ENCODE results near the gene EIF2B5. TPM values are rescaled to one million over a fixed set of nuclear protein-coding genes. Genes with fewer than 3 reads are reported as not detected.
A peak's percentile ranks its signal among the peaks of the same experiment; 100 is the strongest.

Gene EIF2B5
- total and polyA plus RNA-seq, 9 of the 15 experiments (the other 6 are each of a cell fraction or from before 2014, with no cell fraction given) = 19.1 to 92.4 (median 74.0) TPM

DNA sequence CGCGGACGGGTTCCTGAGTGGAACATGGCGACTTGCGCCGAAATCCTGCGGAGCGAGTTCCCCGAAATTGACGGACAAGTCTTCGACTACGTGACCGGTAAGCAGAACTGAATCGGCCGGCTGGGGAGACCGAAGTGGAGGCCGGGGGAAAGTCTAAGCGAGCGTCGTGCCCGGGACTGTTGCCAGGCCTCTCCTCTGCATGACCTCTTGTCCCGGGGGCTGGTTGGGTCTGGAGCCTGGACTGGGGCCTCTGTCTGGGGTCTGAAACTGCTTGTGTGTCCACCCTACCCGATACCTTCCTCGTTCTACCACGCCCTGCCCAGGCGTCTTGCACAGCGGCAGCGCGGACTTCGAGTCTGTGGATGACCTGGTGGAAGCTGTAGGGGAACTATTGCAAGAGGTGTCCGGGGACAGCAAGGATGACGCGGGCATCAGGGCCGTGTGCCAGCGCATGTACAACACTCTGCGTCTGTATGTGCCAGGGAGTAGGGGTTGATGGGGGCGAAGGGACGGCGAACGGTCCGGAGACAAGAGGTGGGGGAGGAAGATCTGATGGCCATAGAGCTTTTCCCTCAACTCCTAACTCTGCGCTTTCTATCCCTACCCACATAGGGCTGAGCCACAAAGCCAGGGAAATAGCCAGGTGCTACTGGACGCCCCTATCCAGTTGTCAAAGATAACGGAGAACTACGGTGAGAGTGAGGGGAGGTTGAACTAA is 51.2 kb downstream of the EIF2B5 start, which contains the start of gene ABCF3 (continued):
- TF ChIP-seq, protein P1, sequence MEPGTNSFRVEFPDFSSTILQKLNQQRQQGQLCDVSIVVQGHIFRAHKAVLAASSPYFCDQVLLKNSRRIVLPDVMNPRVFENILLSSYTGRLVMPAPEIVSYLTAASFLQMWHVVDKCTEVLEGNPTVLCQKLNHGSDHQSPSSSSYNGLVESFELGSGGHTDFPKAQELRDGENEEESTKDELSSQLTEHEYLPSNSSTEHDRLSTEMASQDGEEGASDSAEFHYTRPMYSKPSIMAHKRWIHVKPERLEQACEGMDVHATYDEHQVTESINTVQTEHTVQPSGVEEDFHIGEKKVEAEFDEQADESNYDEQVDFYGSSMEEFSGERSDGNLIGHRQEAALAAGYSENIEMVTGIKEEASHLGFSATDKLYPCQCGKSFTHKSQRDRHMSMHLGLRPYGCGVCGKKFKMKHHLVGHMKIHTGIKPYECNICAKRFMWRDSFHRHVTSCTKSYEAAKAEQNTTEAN (CRISPR knock-in tag; IDR thresholded peaks at IDR 0.05) = peak; percentile 84; the same call in 1 of the 2 replicates
- peak; percentile 66 for TF ChIP-seq RBFOX2 (IDR thresholded peaks at IDR 0.05; ENCODE audit: low read depth, low read length)
- TF ChIP-seq MYBL2 (IDR thresholded peaks at IDR 0.05; ENCODE audit: low read depth) = no peak
- no peak for TF ChIP-seq MYBL2 (CRISPR knock-in tag; IDR thresholded peaks at IDR 0.05; ENCODE audit: borderline replicate concordance)
- no peak for TF ChIP-seq ZNF57 (CRISPR knock-in tag; IDR thresholded peaks at IDR 0.05)
- TF ChIP-seq CCNT2 (IDR thresholded peaks at IDR 0.05; ENCODE audit: borderline replicate concordance, extremely low read depth, insufficient read length, low read depth, low read length) = no peak
- no peak for TF ChIP-seq NFE2L1 (tag; IDR thresholded peaks at IDR 0.05; ENCODE audit: borderline replicate concordance, low read depth)
- TF ChIP-seq, protein P2, sequence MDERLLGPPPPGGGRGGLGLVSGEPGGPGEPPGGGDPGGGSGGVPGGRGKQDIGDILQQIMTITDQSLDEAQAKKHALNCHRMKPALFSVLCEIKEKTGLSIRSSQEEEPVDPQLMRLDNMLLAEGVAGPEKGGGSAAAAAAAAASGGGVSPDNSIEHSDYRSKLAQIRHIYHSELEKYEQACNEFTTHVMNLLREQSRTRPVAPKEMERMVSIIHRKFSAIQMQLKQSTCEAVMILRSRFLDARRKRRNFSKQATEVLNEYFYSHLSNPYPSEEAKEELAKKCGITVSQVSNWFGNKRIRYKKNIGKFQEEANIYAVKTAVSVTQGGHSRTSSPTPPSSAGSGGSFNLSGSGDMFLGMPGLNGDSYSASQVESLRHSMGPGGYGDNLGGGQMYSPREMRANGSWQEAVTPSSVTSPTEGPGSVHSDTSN (CRISPR knock-in tag; IDR thresholded peaks at IDR 0.05; ENCODE audit: low read depth) = no peak
- TF ChIP-seq, protein P2 (tag; conservative IDR thresholded peaks at IDR 0.05; ENCODE audit: low read depth) = no peak
- TF ChIP-seq CBX3 (IDR thresholded peaks at IDR 0.05; ENCODE audit: borderline replicate concordance in 1 of 2, low read length in 2 of 2) = no peak
- no peak for TF ChIP-seq MYNN (IDR thresholded peaks at IDR 0.05)
- TF ChIP-seq MYNN (CRISPR knock-in tag; IDR thresholded peaks at IDR 0.05) = no peak
- no peak for TF ChIP-seq HDGF (IDR thresholded peaks at IDR 0.05)
- no peak for TF ChIP-seq ZNF174 (CRISPR knock-in tag; IDR thresholded peaks at IDR 0.05)
- TF ChIP-seq SUPT5H (IDR thresholded peaks at IDR 0.05) = peak; percentile 85
- TF ChIP-seq HDAC2 (IDR thresholded peaks at IDR 0.05) = 0 out of 2 replicates have a peak, but pooled peaks have one; percentile 9
- no peak for TF ChIP-seq NR2F6 (CRISPR knock-in tag; IDR thresholded peaks at IDR 0.05)
- peak; percentile 33 to 90 (median 80) for TF ChIP-seq YY1 (IDR thresholded peaks at IDR 0.05; ENCODE audit: borderline replicate concordance in 1 of 3, control insufficient read depth in 1 of 3, extremely low read depth in 1 of 3, insufficient read depth in 3 of 3, insufficient read length in 1 of 3, insufficient replicate concordance in 2 of 3, low read depth in 1 of 3, low read length in 2 of 3)
- 0 out of 2 replicates have a peak, but pooled peaks have one; percentile 79 for TF ChIP-seq ZNF830 (CRISPR knock-in tag; IDR thresholded peaks at IDR 0.05)
- no peak for TF ChIP-seq ZNF695 (CRISPR knock-in tag; IDR thresholded peaks at IDR 0.05)
- TF ChIP-seq TAF1 (IDR thresholded peaks at IDR 0.05; ENCODE audit: control insufficient read depth, extremely low read depth, insufficient read depth, low read length, severe bottlenecking) = no peak
- TF ChIP-seq MYC (IDR thresholded peaks at IDR 0.05; ENCODE audit: low read depth, low read length) = no peak
- no peak for TF ChIP-seq MYC (CRISPR knock-in tag; IDR thresholded peaks at IDR 0.05; ENCODE audit: borderline replicate concordance, low read depth)
- no peak; the same call in 1 of the 2 replicates for TF ChIP-seq GABPB1 (CRISPR knock-in tag; IDR thresholded peaks at IDR 0.05)
- TF ChIP-seq SAP30 (IDR thresholded peaks at IDR 0.05; ENCODE audit: borderline replicate concordance, insufficient read depth, low read depth, low read length, poor library complexity, severe bottlenecking) = peak; percentile 60
